GM21717 (cell line): ENCODE data around the gene ZFP57.

Source experiments
- ATAC-seq: cut with Tn5 transposase; IDR thresholded peaks from one replicate; pipeline ENCODE4 v1.9.1; 2021; ENCODE audit warnings: mild to moderate bottlenecking, moderate library complexity; ENCODE audit not compliant: unreplicated experiment

ZFP57 gene

GRCh38 chr6:29680904-29681303 lies at the start of gene ZFP57:
Gene ZFP57, minus strand, starts transcription at chr6:29681152. Its CDS starts 4,149 bp downstream, at chr6:29677003.
- ATAC-seq = no peak

GRCh38 chr6:29730575-29731126 lies 49.7 kb upstream of the ZFP57 start:
- ATAC-seq = no peak

- ATAC-seq = no peak
Measured at GRCh38 chr6:29729774-29730328, 48.9 kb upstream of the ZFP57 start.

DNA sequence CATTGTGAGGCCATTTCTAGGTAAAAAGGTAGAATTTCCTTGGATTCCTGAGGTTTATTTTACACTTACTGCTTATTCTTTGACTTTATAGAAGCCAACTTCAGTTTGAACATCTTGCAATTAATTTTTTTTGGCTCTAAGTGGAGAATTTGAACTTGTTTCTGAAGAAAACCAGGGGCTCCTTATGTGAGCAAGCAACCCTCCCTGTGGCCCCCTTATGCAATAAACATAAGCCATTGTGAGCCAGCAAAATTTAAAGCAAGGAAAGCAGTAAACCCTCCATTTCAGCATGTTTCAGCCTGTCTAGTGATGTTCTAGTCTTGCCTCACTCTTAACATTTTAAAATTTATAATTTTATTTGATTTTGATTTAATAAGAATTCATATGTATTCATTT lies 47.9 kb upstream of the ZFP57 start:
- no peak for ATAC-seq

DNA sequence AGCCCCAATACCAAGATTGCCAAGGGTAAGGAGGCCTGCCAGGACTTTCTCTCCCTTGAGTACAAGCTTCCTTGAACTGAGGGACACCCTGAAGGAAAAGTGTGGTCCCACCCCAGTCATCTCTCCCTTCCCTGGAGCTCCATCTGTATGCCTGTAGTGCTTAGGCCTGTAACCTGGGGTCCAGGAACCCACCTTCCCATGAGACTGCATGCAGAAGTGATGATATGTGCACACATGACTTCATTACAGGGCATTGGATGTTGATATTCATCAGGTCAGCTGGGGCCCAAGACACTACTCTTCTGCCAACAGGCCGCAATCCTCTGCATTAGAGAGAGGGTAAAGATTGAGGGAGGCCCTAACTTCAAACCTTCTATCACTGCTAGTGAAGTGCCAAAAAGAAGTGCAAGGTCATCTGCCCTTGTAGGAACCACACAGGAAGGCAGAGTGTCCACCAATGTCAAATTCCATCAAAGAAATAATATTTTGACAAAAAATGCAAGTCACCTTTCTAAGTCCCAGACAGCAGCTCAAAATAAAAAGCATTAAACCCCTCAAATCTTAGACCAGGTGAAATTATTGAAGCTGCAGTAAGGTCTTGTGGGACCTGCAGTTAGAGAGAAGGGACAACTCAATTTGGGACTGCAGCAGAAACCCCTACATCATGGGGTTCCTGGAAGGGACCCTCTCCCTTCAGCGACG lies 47.4 kb upstream of the ZFP57 start:
- ATAC-seq = no peak

GRCh38 chr6:29727637-29728036 lies 46.7 kb upstream of the ZFP57 start:
- no peak for ATAC-seq

GRCh38 chr6:29726571-29727194 lies 45.7 kb upstream of the ZFP57 start:
- ATAC-seq = no peak

DNA sequence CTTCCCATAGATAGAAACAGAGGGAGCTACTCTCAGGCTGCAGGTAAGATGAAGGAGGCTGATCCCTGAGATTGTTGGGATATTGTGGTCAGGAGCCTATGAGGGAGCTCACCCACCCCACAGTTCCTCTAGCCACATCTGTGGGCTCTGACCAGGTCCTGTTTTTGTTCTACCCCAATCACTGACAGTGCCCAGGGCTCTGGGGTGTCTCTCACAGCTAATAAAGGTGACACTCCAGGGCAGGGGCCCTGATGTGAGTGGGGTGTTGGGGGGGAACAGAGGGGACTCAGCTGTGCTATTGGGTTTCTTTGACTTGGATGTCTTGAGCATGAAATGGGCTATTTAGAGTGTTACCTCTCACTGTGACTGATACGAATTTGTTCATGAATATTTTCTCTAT lies 45.0 kb upstream of the ZFP57 start:
- ATAC-seq = no peak

- no peak for ATAC-seq
Measured at GRCh38 chr6:29724937-29725869, 44.3 kb upstream of the ZFP57 start.

- peak; percentile 44 for ATAC-seq
Measured at GRCh38 chr6:29723666-29724588, 43.0 kb upstream of the ZFP57 start.

GRCh38 chr6:29723262-29723665 lies 42.3 kb upstream of the ZFP57 start, which contains the start of gene HLA-F:
Gene HLA-F, plus strand, starts transcription at chr6:29723434. Its CDS starts 30 bp downstream, at chr6:29723464.
- ATAC-seq = peak; percentile 93

DNA sequence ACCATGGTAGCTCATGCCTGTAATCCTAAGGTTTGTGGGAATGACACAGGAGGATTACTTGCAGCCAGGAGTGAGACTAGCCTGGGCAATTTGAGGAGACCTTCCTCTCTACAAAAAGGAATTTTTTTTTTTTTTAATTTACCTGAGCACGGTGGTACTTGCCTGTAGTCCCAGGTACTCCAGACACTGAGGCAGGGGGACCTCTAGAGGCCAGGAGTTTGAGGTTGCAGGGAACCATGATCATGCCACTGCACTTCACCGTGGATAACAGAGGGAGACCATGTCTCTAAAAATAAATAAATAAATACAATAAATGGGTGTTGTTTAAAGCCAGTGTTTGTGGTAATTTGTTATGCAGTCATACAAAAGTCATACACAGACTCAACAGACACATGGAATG lies 39.9 kb upstream of the ZFP57 start:
- ATAC-seq = no peak

DNA sequence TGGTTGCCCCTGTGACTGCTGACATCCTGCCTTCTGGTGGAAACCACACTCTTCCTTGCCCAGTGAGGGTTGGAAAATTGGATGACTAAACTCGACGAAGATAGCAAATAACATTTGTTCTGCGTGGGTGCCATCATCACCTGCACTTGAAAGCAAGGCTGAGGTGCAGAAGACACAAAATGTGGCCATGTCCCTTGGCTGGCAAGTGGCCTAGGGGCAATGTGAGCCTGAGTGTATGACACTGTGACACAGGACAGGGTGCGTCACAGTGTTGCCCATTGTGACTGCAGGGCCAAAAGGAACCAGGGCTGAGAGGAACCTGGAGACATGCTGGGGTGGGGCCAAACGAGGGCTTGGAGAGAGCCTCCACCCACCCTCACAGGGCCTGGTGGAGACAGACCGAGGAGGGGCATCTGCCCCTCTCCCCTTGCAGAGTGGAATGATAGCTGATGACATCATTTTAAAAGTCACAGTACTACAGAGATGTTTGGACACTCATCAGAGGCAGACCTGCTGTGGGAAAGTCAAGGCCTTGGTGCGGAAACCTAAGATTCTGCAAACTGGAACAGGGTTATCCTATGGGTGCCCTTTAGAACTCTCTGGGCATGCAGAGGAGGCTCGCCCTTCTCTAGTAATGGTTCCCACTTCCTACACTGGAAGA lies 29.5 kb upstream of the ZFP57 start:
- no peak for ATAC-seq

- no peak for ATAC-seq
Measured at GRCh38 chr6:29709188-29709587, 28.2 kb upstream of the ZFP57 start.

DNA sequence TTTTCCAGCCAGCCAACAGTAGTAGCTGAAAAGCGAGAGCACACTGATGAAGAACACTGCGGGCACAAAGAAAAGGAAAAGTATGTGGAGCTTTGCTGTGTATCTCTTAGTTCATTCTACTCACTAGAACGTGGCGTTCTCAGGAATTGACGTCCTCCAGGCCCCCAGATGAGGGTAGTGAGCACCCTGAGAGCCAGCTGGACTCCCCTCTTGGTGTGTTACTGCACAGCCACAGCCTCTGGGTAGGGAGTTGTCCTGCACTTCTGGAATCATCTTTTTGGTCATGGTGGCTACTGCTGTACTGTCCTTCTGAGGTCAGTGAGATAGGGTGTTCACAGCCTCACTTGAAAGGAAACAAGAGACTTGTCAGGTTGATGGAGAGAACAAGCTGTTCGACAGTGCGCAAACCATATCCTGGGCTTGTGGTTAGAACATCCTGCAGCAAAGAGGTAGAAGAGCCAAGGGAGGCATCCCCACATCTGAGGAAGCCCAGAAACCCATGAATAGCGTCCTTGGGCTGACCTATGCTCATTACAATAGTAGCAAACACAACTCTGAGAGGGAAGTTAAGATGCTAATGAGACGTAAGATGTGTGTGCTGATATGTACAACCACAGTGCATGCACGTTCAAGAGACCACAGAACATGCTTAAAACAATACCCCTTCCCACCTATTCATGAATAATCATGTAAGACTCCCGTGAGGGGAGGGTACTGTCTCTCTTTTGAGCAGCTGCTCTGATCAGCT lies 27.7 kb upstream of the ZFP57 start:
- ATAC-seq = no peak

- no peak for ATAC-seq
Measured at GRCh38 chr6:29705389-29706231, 24.7 kb upstream of the ZFP57 start.

DNA sequence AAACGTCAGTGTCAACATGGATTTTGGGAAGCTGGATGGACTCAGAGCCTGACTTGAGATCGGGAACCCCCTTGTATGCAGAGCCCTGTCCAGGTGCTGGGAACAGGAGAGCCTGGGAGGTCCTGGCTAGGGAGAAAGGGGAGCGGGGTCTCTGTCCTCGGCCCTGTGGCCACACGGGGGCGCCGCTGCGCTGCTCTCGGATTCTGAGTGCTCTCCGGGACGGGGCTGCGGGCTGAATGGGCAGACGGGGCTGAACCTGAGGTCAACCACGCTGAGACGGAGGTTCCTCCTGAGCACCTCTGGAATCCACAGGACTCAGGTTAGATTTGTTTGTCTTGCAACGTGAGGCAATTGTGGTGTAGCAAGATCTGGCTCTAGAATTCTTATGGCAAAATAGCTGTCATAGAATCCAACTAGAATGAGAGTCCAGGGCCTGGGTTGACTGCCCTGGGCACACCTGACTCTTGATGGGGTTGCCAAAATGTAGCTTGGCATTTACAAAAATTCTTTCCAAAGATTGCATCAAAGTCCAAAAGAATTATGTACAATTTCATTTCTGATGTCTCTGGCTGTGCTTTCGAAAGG lies 21.7 kb upstream of the ZFP57 start:
- no peak for ATAC-seq
